Liver (tissue), 9 donors: ENCODE measurements around the gene HDAC3. TPM values are rescaled to one million over a fixed set of nuclear protein-coding genes. Genes with fewer than 3 reads are reported as not detected.
A peak's percentile ranks its signal among the peaks of the same experiment; 100 is the strongest.
"Not testable (repeated sequence)": the region's sequence is repeated elsewhere in the genome, so short reads cannot be mapped to it uniquely, and the experiment has no call there.

Experiments used
- DNase-seq: peaks from one replicate; pipeline ENCODE4 v3.0.0-alpha.2; 2017; ENCODE audit warnings: low spot score
- H3K27ac ChIP-seq, 2 donors: one replicate each; pipeline ENCODE4 v1.7.0; 2013; ENCODE audit warnings: inconsistent platforms in 2 of 2, low read length in 2 of 2, control low read depth in 1 of 2, low read depth in 1 of 2, mild to moderate bottlenecking in 1 of 2
- H3K27me3 ChIP-seq, 4 donors: one replicate each; pipeline versions ENCODE4 v1.6.1 to v1.7.0; 2013; ENCODE audit warnings: low read length in 3 of 4, inconsistent platforms in 1 of 4, mild to moderate bottlenecking in 1 of 4, moderate library complexity in 1 of 4; ENCODE audit not compliant: control insufficient read depth in 4 of 4, insufficient read depth in 4 of 4
- H3K36me3 ChIP-seq, 4 donors: one replicate each; pipeline versions ENCODE4 v1.6.1 to v1.7.0; 2013; ENCODE audit warnings: low read length in 3 of 4, mild to moderate bottlenecking in 3 of 4, low read depth in 1 of 4, moderate library complexity in 1 of 4; ENCODE audit not compliant: control insufficient read depth in 4 of 4, insufficient read depth in 3 of 4
- H3K4me1 ChIP-seq, 4 donors: one replicate each; pipeline versions ENCODE4 v1.6.1 to v1.7.0; 2013; ENCODE audit warnings: low read length in 3 of 4, mild to moderate bottlenecking in 3 of 4, moderate library complexity in 1 of 4; ENCODE audit not compliant: control insufficient read depth in 4 of 4, insufficient read depth in 4 of 4
- H3K4me3 ChIP-seq, 3 donors: one replicate each; pipeline versions ENCODE4 v1.6.1 to v1.7.0; 2013; ENCODE audit warnings: low read length in 3 of 3, control low read depth in 1 of 3, low read depth in 1 of 3, mild to moderate bottlenecking in 1 of 3
- H3K9ac ChIP-seq, 2 donors: one replicate each; pipeline ENCODE4 v1.7.0; 2013; ENCODE audit warnings: low read length in 2 of 2, mild to moderate bottlenecking in 2 of 2, moderate library complexity in 2 of 2, control low read depth in 1 of 2, low read depth in 1 of 2
- H3K9me3 ChIP-seq, 4 donors: one replicate each; pipeline versions ENCODE4 v1.6.1 to v1.7.0; 2013; ENCODE audit warnings: low read length in 3 of 4; ENCODE audit not compliant: control insufficient read depth in 4 of 4
- ATF3 ChIP-seq: IDR thresholded peaks from 2 replicates; pipeline ENCODE4 v1.6.1; 2016; ENCODE audit warnings: antibody characterized with exemption
- EGR1 ChIP-seq, 2 donors: IDR thresholded peaks; 2 replicates each; pipeline ENCODE4 v1.6.1; 2016 to 2018; ENCODE audit warnings: antibody characterized with exemption in 2 of 2, low read depth in 2 of 2
- FOXA2 ChIP-seq: IDR thresholded peaks from 2 replicates; pipeline ENCODE4 v1.6.1; 2016; ENCODE audit warnings: antibody characterized with exemption
- GABPA ChIP-seq, 2 donors: IDR thresholded peaks in 1 of 2; conservative IDR thresholded peaks in 1 of 2; 2 replicates each; pipeline ENCODE4 v1.6.1; 2016; ENCODE audit warnings: antibody characterized with exemption in 2 of 2, mild to moderate bottlenecking in 1 of 2, moderate library complexity in 1 of 2
- HNF4A ChIP-seq, 2 donors: conservative IDR thresholded peaks; 2 replicates each; pipeline ENCODE4 v1.6.1; 2016; ENCODE audit warnings: antibody characterized with exemption in 2 of 2, mild to moderate bottlenecking in 2 of 2
- HNF4G ChIP-seq: IDR thresholded peaks from 2 replicates; pipeline ENCODE4 v1.6.1; 2016; ENCODE audit warnings: antibody characterized with exemption
- JUND ChIP-seq, 2 donors: IDR thresholded peaks; 2 replicates each; pipeline ENCODE4 v1.6.1; 2016; ENCODE audit warnings: antibody characterized with exemption in 2 of 2
- SP1 ChIP-seq: IDR thresholded peaks from 2 replicates; pipeline ENCODE4 v1.6.1; 2018; ENCODE audit warnings: antibody characterized with exemption, mild to moderate bottlenecking
- WGBS: extraction: QIAGEN DNeasy Blood & Tissue Kit; methylation state at CpG from one replicate; pipeline ENCODE4 v1.1.7; 2013; 5-methylcytosine and 5-hydroxymethylcytosine counted together
- polyA plus RNA-seq, 2 donors: library from polyadenylated mRNA; stranded (reverse) in 1 of 2; unstranded in 1 of 2; fragments of 200-250 nt in 1 of 2; fragments of >200 nt in 1 of 2; fragmentation: Nextera tagmentation in 1 of 2; extraction: Ambion mirVana in 1 of 2; gene quantifications; one replicate each; pipeline versions ENCODE4 v1.2.1 to v1.2.3, GENCODE V29; 2013 to 2015
- total RNA-seq, 2 donors: library from RNA; depleted of rRNA; stranded (reverse); fragments of >200 nt; gene quantifications; one replicate each; pipeline ENCODE4 v1.2.3, GENCODE V29; 2014
- TF ChIP-seq, protein P1 (sequence below): fragments of 150-350 bp; IDR thresholded peaks from 2 replicates; pipeline ENCODE4 v1.5.1; 2017; ENCODE audit warnings: improper control_type of control experiment, low read depth, low read length; ENCODE audit not compliant: missing input control
- TF ChIP-seq, protein P2 (sequence below): IDR thresholded peaks from 2 replicates; pipeline ENCODE4 v1.6.1; 2016; ENCODE audit warnings: antibody characterized with exemption, mild to moderate bottlenecking
- TF ChIP-seq, protein P3 (sequence below): IDR thresholded peaks from 2 replicates; pipeline ENCODE4 v1.6.1; 2016; ENCODE audit warnings: antibody characterized with exemption
- donor health status: healthy.
- donor health status: healthy.
- donor health status: healthy.
- donor health status: healthy.
- donor health status: healthy.

HDAC3 gene
- total and polyA plus RNA-seq, 4 donors, result 20.1 to 45.3 (median 35.1) TPM

DNA sequence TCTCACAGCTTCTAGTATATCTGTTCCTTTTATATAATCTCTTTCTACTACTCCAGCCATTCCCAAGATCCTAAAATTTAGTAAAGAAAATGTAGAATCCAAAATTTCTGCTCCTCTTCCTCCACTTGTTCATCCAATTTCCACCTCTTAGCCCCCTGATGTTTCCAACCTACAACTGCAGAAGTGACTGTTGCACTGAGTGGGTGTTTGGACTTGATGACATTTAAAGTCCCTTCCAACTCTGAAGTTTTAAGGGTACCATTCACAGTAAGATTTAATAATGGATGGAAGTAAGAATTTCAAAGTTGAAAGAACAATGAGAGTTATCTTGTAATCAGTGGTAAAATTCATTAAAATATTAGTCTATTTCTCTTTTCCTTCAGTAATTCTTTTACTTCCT is 23.3 kb downstream of the HDAC3 start:
- TF ChIP-seq ATF3 (no peak), EGR1 (IDR thresholded peaks at IDR 0.05; ENCODE audit: low read depth in 2 of 2) (peak in 1 of 2 donors; percentile 15)
- no peaks in the 10 kb centered on the region for H3K36me3 ChIP-seq
- no peaks in the 10 kb centered on the region for H3K9me3 ChIP-seq
- peaks cover 15 to 74% (median 57%) of the 10 kb centered on the region in 4 donors for H3K4me1 ChIP-seq
- DNase-seq, result no peak
- H3K4me3 ChIP-seq, result no peak overlapping the region
- no peak overlapping the region for H3K9ac ChIP-seq
- H3K27ac ChIP-seq, result no peak overlapping the region
- no peaks in the 10 kb centered on the region for H3K27me3 ChIP-seq

DNA sequence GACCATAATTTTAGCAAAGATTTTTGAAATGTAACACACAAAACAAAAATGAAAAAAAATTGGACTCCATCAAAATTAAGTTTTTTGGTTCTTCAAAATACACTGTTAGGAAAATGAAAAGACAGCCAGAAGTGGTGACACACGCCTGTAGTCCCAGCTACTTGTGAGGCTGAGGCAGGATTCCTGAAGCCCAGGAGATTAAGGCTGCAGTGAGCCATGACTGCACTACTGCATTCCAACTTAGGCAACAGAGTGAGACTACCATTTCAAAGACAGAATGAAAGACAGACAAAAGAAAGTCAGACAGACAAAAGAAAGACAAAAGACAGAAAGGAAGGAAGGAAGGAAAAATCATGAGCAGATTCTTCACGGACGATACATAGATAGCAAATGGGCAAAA is 25.4 kb downstream of the HDAC3 start:
- H3K27ac ChIP-seq, result no peak overlapping the region
- DNase-seq, result no peak
- H3K4me1 ChIP-seq, result peaks cover 22 to 73% (median 56%) of the 10 kb centered on the region in 4 donors

GRCh38 chr5:141609921-141610320 is 26.7 kb downstream of the HDAC3 start:
- not testable (repeated sequence) for H3K36me3 ChIP-seq, DNase-seq, H3K9me3 ChIP-seq, H3K9ac ChIP-seq, H3K27me3 ChIP-seq, H3K4me3 ChIP-seq
- H3K27ac ChIP-seq, result peak overlapping the region in 1 of 2 donors; percentile 2
- peaks cover 25 to 74% (median 59%) of the 10 kb centered on the region in 4 donors for H3K4me1 ChIP-seq
- 95% methylated on average over 7 of the region's 7 CpGs for WGBS

More for the DNA sequence above, 25.4 kb downstream of the HDAC3 start:
- no peak overlapping the region for H3K4me3 ChIP-seq
- no peaks in the 10 kb centered on the region for H3K36me3 ChIP-seq
- H3K9ac ChIP-seq, result no peak overlapping the region
- TF ChIP-seq HNF4G (no peak), HNF4A (conservative IDR thresholded peaks at IDR 0.05) (no peak), SP1 (no peak), GABPA (IDR thresholded peaks at IDR 0.05 in 1 of 2, conservative IDR thresholded peaks at IDR 0.05 in 1 of 2) (no peak), FOXA2 (no peak), JUND (IDR thresholded peaks at IDR 0.05) (no peak)
- TF ChIP-seq, protein P1, sequence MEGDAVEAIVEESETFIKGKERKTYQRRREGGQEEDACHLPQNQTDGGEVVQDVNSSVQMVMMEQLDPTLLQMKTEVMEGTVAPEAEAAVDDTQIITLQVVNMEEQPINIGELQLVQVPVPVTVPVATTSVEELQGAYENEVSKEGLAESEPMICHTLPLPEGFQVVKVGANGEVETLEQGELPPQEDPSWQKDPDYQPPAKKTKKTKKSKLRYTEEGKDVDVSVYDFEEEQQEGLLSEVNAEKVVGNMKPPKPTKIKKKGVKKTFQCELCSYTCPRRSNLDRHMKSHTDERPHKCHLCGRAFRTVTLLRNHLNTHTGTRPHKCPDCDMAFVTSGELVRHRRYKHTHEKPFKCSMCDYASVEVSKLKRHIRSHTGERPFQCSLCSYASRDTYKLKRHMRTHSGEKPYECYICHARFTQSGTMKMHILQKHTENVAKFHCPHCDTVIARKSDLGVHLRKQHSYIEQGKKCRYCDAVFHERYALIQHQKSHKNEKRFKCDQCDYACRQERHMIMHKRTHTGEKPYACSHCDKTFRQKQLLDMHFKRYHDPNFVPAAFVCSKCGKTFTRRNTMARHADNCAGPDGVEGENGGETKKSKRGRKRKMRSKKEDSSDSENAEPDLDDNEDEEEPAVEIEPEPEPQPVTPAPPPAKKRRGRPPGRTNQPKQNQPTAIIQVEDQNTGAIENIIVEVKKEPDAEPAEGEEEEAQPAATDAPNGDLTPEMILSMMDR, result no peak
- TF ChIP-seq, protein P2, sequence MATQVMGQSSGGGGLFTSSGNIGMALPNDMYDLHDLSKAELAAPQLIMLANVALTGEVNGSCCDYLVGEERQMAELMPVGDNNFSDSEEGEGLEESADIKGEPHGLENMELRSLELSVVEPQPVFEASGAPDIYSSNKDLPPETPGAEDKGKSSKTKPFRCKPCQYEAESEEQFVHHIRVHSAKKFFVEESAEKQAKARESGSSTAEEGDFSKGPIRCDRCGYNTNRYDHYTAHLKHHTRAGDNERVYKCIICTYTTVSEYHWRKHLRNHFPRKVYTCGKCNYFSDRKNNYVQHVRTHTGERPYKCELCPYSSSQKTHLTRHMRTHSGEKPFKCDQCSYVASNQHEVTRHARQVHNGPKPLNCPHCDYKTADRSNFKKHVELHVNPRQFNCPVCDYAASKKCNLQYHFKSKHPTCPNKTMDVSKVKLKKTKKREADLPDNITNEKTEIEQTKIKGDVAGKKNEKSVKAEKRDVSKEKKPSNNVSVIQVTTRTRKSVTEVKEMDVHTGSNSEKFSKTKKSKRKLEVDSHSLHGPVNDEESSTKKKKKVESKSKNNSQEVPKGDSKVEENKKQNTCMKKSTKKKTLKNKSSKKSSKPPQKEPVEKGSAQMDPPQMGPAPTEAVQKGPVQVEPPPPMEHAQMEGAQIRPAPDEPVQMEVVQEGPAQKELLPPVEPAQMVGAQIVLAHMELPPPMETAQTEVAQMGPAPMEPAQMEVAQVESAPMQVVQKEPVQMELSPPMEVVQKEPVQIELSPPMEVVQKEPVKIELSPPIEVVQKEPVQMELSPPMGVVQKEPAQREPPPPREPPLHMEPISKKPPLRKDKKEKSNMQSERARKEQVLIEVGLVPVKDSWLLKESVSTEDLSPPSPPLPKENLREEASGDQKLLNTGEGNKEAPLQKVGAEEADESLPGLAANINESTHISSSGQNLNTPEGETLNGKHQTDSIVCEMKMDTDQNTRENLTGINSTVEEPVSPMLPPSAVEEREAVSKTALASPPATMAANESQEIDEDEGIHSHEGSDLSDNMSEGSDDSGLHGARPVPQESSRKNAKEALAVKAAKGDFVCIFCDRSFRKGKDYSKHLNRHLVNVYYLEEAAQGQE, result no peak
- TF ChIP-seq, protein P3, sequence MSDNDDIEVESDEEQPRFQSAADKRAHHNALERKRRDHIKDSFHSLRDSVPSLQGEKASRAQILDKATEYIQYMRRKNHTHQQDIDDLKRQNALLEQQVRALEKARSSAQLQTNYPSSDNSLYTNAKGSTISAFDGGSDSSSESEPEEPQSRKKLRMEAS, result no peak
- WGBS, result 89% methylated on average over 3 of the region's 3 CpGs
- no peaks in the 10 kb centered on the region for H3K27me3 ChIP-seq
- H3K9me3 ChIP-seq, result no peaks in the 10 kb centered on the region
